ENCODE measurements around the gene KRT2.

DNA sequence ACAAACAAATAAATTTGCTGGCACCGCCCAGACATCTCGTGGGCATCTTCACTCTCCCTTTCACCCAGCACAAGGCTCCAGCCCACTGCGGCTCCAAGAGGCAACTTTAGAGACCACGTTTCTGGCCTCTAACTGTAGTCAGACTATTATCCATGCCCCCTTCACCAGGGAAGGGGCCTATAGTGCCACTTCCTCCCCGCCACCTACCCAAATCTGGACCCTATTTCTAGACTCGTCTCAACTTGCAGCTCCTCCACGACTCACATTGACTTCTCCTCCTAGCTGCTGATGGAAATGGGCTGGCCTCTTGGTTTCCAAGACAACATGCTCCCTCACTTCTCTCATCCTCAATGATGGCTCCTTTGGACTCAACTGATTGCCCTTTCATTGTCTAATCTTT lies 15.9 kb upstream of the KRT2 start:
- TF ChIP-seq SP1 (CRISPR knock-in tag; conservative IDR thresholded peaks at IDR 0.05) (no peak), JUN (CRISPR knock-in tag; IDR thresholded peaks at IDR 0.05) (no peak), CREB1 (CRISPR knock-in tag; IDR thresholded peaks at IDR 0.05) (no peak)
- TF ChIP-seq, protein P1, sequence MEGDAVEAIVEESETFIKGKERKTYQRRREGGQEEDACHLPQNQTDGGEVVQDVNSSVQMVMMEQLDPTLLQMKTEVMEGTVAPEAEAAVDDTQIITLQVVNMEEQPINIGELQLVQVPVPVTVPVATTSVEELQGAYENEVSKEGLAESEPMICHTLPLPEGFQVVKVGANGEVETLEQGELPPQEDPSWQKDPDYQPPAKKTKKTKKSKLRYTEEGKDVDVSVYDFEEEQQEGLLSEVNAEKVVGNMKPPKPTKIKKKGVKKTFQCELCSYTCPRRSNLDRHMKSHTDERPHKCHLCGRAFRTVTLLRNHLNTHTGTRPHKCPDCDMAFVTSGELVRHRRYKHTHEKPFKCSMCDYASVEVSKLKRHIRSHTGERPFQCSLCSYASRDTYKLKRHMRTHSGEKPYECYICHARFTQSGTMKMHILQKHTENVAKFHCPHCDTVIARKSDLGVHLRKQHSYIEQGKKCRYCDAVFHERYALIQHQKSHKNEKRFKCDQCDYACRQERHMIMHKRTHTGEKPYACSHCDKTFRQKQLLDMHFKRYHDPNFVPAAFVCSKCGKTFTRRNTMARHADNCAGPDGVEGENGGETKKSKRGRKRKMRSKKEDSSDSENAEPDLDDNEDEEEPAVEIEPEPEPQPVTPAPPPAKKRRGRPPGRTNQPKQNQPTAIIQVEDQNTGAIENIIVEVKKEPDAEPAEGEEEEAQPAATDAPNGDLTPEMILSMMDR (IDR thresholded peaks at IDR 0.05), result no peak
